Fibroblast of mammary gland (primary cell): ENCODE measurements around the gene SDS.

Experiments
- DNase-seq: peaks from one replicate; pipeline ENCODE4 v3.0.0-alpha.2; 2010; ENCODE audit warnings: low read depth
- H3K4me3 ChIP-seq: 2 replicates; pipeline ENCODE4 v1.5.1; 2011; ENCODE audit warnings: low read depth, mild to moderate bottlenecking, low read length, moderate library complexity; ENCODE audit not compliant: control insufficient read depth
- CTCF ChIP-seq: conservative IDR thresholded peaks from 2 replicates; pipeline ENCODE4 v1.5.1; 2011; ENCODE audit warnings: low read depth, low read length, inconsistent platforms; ENCODE audit not compliant: control insufficient read depth, insufficient read depth

The SDS gene

DNA sequence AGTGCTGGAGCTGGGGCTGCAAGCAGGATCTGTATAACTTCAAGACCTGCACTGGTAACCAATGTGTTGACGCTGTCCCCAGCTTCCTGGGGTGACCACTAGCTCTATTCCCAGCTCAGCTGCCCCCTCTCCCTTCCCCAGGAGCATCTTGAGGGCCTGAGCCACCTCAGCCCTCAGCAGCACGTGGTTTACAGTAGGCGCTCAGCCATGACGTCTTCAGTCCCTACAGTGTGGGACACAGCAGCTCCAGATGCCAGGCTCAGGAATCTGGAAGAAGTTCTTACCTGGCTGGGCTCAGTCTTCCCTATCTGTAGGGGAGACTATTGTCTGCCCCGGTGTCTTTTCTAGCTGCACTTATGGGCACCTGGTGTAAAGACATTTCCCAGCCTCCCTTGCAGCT is 8.6 kb downstream of the SDS start:
- H3K4me3 ChIP-seq, result no peak overlapping the region
- no peak for DNase-seq
- no peak for TF ChIP-seq CTCF

DNA sequence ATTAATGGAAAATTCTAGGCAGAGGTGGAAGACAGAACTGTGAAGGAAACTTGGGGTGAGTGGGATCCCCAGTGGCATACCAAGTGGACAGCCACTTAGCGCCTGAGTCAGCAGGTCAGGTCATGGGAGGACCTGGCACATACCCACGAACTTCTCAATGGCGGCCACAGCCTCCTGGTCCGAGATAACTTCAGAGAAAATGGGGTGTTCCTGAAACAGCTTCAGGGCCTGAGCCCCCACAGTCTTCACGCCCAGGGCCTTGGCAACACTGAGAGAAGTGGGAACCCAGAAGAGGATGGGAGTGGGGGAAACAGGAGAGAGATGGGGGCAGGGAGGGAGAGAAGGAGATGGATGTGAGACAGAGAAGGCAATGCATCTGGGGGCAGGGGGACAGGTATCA is 9.9 kb downstream of the SDS start:
- no peak overlapping the region for H3K4me3 ChIP-seq
- DNase-seq, result no peak
- no peak for TF ChIP-seq CTCF

DNA sequence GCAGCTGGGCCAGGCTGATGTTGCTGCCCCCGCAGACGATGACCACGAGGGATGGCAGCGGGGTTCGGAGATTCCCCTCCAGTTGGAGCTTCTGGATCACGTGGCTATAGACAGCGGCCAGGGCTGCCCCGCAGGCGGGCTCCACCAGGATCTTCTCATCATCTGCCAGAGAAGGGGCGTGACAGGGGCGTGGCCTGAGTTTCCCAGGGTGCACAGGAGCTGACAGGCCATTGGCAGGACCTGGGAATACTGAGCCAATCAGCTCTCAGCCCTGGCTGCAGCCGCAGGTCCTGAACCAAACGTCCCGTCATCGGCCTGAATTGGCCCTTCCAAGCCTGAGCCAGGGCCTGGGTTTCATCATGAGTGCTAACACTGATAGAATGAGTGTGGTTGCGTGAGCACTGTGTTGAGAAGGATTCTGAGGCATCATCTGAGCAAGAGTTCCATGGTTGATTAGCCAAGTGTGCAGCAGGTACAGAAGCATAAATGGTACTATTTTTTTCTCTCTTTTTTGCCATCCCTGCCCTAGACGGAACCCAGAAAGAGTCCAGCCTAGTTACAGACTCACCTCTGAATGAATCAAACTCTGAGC is 10.6 kb downstream of the SDS start:
- H3K4me3 ChIP-seq, result no peak overlapping the region
- no peak for TF ChIP-seq CTCF
- DNase-seq, result peak; percentile 31

- H3K4me3 ChIP-seq, result no peak overlapping the region
- no peak for DNase-seq
- TF ChIP-seq CTCF, result no peak
Measured at GRCh38 chr12:113392520-113392919, 11.2 kb downstream of the SDS start.

DNA sequence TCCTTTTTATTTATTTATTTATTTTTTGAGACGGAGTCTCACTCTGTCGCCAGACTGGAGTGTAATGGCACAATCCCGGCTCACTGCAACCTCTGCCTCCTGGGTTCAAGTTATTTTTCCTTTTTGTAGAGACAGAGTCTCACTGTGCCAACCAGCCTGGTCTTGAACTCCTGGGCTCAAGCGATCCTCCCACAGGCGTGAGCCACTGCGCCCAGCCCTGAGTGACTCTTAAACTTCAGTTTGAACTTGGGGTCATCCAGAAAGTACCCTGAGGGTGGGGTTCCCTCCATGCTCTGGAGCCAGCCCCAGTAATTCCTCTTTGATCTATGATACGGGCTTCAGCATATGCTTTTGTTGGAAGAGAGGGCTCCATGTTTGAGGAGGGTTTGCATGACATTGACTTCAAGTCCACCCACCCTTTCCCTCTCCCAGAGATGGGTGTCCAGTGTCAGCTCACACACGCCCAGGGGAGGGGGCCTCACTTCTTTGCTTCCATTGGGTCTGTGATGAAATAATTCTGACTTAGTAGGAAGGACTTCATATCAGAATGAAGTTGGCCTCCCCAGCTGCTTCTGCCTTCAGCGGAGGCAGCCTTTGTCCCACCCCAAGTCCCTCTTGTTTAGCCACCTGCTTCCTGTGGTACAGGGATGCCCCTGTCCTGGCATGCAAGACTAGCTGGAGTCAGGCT is 11.9 kb downstream of the SDS start:
- no peak for DNase-seq
- no peak overlapping the region for H3K4me3 ChIP-seq
- no peak for TF ChIP-seq CTCF

GRCh38 chr12:113391145-113391544 is 12.5 kb downstream of the SDS start:
- H3K4me3 ChIP-seq, result no peak overlapping the region
- TF ChIP-seq CTCF, result no peak
- DNase-seq, result no peak
